GM23248 (cell line): ENCODE measurements around the gene SELENOO. TPM values are rescaled to one million over a fixed set of nuclear protein-coding genes. Genes with fewer than 3 reads are reported as not detected.

Experiments
- DNase-seq: peaks from one replicate; pipeline ENCODE4 v3.0.0-alpha.2; 2015
- H2AFZ ChIP-seq: fragments of 200-600 bp; sonication (generic); 2 replicates; pipeline ENCODE4 v1.6.1; 2016; ENCODE audit warnings: antibody characterized with exemption
- H3F3A ChIP-seq: fragments of 200-600 bp; sonication (generic); 2 replicates; pipeline ENCODE4 v1.6.1; 2016; ENCODE audit warnings: mild to moderate bottlenecking, antibody characterized with exemption, mixed run types; ENCODE audit not compliant: insufficient read depth
- H3K27ac ChIP-seq: fragments of 200-600 bp; sonication (generic); 2 replicates; pipeline ENCODE4 v1.5.1; 2016; ENCODE audit warnings: mild to moderate bottlenecking
- H3K27me3 ChIP-seq: fragments of 200-600 bp; sonication (generic); replicated peaks from 2 replicates; pipeline ENCODE4 v1.6.1; 2016; ENCODE audit warnings: mild to moderate bottlenecking; ENCODE audit not compliant: insufficient read depth
- H3K36me3 ChIP-seq: fragments of 200-600 bp; sonication (generic); 2 replicates; pipeline ENCODE4 v1.6.1; 2016; ENCODE audit warnings: low read depth, mild to moderate bottlenecking
- H3K4me1 ChIP-seq: fragments of 200-600 bp; sonication (generic); 2 replicates; pipeline ENCODE4 v1.6.1; 2016; ENCODE audit warnings: mild to moderate bottlenecking; ENCODE audit not compliant: insufficient read depth
- H3K4me2 ChIP-seq: fragments of 200-600 bp; sonication (generic); one replicate; pipeline ENCODE4 v1.6.1; 2016; ENCODE audit warnings: mild to moderate bottlenecking; ENCODE audit not compliant: unreplicated experiment
- H3K4me3 ChIP-seq: fragments of 200-600 bp; sonication (generic); 2 replicates; pipeline ENCODE4 v1.5.1; 2016; ENCODE audit warnings: mild to moderate bottlenecking
- H3K79me2 ChIP-seq: fragments of 200-600 bp; sonication (generic); 2 replicates; pipeline ENCODE4 v1.6.1; 2016; ENCODE audit warnings: mild to moderate bottlenecking; ENCODE audit not compliant: insufficient read depth
- H3K9ac ChIP-seq: fragments of 200-600 bp; sonication (generic); 2 replicates; pipeline ENCODE4 v1.6.1; 2016; ENCODE audit warnings: mild to moderate bottlenecking
- H3K9me2 ChIP-seq: fragments of 200-600 bp; sonication (generic); 2 replicates; pipeline ENCODE4 v1.6.1; 2016; ENCODE audit warnings: mixed run types, mild to moderate bottlenecking, moderate library complexity; ENCODE audit not compliant: insufficient read depth
- H3K9me3 ChIP-seq: fragments of 200-600 bp; sonication (generic); one replicate; pipeline ENCODE4 v1.6.1; 2017; ENCODE audit warnings: low read depth
- H4K20me1 ChIP-seq: fragments of 200-600 bp; sonication (generic); 2 replicates; pipeline ENCODE4 v1.6.0; 2016; ENCODE audit not compliant: insufficient read depth
- EZH2 ChIP-seq: fragments of 200-600 bp; sonication (generic); IDR thresholded peaks from 2 replicates; pipeline ENCODE4 v1.6.1; 2018; ENCODE audit warnings: antibody characterized with exemption, mild to moderate bottlenecking; ENCODE audit not compliant: insufficient read depth, poor library complexity, severe bottlenecking
- EZH2phosphoT487 ChIP-seq: fragments of 200-600 bp; sonication (generic); IDR thresholded peaks from 2 replicates; pipeline ENCODE4 v1.6.1; 2018; ENCODE audit warnings: antibody characterized with exemption, moderate library complexity, mild to moderate bottlenecking, low read depth; ENCODE audit not compliant: insufficient read depth
- WGBS, 2 experiments: methylation state at CpG; one replicate each; pipeline ENCODE4 v1.1.6; 2015 to 2017; ENCODE audit warnings: low lambda C conversion rate in 2 of 2, low coverage in 1 of 2; ENCODE audit errors: missing lambda C conversion rate in 2 of 2; 5-methylcytosine and 5-hydroxymethylcytosine counted together
- in situ Hi-C: fragments of 300-500 bp; cut with MboI; formaldehyde crosslinking; loops from 2 replicates; pipeline ENCODE4 v1.15.0; 2020
- polyA plus RNA-seq: library from polyadenylated mRNA; unstranded; fragments of >200 nt; fragmentation: Nextera tagmentation; extraction: Ambion mirVana; gene quantifications from 2 replicates; pipeline ENCODE4 v1.2.1, GENCODE V29; 2016
- total RNA-seq: library from RNA; depleted of rRNA; stranded (reverse); fragments of >200 nt; shearing (Covaris generic); gene quantifications from 2 replicates; pipeline ENCODE4 v1.2.3, GENCODE V29; 2014

Gene SELENOO
- total and polyA plus RNA-seq, 2 experiments from 2014 or later: 5.0 to 24.3 TPM

DNA sequence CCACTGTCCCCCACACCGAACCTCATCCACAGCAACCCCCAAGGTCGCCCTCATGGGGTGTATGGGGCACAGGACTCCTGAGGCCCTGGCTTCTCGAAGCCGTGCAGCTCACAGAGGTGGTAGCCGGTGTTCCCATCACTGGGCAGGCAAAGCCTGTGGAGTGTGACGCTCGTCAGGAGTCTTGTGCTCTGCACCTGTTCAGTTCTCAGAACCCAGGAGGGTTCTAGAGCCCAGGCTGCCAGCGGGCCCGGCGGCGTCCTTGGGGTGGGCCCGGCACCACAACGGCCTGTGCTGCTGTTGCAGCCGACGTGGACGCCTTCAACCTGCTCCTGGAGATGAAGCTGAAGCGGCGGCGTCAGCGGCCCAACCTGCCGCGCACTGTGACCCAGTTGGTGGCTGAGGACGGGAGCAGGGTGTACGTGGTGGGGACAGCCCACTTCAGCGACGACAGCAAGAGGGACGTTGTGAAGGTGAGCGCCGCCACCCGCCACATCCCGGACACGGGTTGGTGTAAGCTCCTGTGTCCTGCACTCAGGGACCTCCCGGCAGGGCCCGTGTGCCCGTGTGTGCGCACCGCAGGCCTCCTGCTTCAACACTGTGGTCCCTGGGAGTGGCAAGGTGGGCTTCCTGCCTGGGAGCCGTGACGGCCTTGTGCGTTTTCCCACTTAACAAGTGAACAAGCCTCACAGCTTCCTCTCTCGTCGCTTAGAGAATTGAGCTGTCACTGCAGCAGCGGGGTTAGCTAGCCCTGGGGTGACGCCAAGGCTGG lies 6.6 kb upstream of the SELENOO start:
- 94 to 95% methylated on average over 43 to 44 of the region's 44 CpGs for WGBS, 2 experiments
- no peak overlapping the region for H3K4me3 ChIP-seq
- no peaks in the 10 kb centered on the region for H4K20me1 ChIP-seq
- peaks cover 39% of the 10 kb centered on the region for H3K79me2 ChIP-seq
- in situ Hi-C loops: no loop called here
- no peaks in the 10 kb centered on the region for H3K9me3 ChIP-seq
- no peaks in the 10 kb centered on the region for H3K27me3 ChIP-seq
- no peak overlapping the region for H3K27ac ChIP-seq
- no peaks in the 10 kb centered on the region for H3K9me2 ChIP-seq
- no peak overlapping the region for H3K9ac ChIP-seq
- TF ChIP-seq EZH2phosphoT487 (no peak), EZH2 (no peak)
- DNase-seq: no peak
- H3K4me2 ChIP-seq: no peak overlapping the region
- no peaks in the 10 kb centered on the region for H3K36me3 ChIP-seq
- H2AFZ ChIP-seq: no peak overlapping the region
- no peaks in the 10 kb centered on the region for H3K4me1 ChIP-seq
- no peaks in the 10 kb centered on the region; the same call in 1 of the 2 replicates for H3F3A ChIP-seq

DNA sequence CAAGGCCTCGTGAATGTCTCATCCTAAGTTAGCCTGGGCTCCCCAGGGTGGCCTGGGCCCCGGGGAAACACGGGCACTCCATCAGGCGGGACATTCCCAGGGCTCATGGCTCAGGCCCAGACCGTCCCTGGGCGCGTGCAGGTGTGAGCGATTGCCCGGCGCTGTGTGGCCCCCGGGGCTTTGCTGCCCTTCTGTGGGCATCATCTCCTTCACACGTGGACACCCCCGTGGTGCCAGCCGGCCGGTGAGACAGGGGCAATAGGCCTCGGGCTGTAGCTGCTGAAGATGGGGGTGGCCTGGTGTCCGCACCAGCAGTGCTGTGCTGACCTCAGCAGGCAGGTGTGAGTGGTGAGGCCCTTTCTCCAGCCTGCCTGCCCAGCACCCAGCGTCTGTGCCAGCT lies 4.6 kb upstream of the SELENOO start:
- WGBS, 2 experiments: 86% methylated on average over 14 to 17 of the region's 18 CpGs

DNA sequence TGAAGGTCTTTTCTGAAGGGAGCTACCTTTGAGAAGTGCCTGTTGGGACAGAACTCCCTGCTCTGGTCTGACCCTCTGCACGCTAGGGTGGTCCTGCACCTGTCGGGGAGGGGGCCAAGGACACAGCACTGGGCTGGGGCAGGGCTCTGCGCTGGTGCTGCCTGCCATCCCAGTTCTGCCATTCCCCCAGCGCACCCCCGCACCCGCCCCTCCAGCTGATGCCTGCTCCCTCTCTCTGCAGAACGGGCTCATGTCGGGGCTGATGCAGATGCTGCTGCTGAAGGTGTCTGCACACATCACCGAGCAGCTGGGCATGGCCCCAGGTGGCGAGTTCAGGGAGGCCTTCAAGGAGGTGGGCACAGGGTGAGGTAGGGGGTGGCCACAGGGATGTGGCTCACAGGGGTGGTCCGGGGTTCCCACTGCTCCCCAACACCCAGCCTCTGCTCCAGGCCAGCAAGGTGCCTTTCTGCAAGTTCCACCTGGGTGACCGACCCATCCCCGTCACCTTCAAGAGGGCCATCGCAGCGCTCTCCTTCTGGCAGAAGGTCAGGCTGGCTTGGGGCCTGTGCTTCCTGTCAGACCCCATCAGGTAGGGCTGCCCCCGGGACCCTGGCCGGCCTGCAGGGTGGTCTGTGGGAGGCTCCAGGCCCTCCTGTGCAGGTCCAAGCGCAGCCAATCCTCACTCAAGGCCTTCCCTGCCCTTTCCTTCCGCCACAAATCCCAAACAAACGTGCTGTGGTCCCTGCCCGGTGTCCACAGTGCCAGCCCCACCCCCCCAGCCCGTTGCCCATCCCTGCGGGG lies 3.6 kb upstream of the SELENOO start:
- Histone ChIP-seq H3K27me3 (no peaks in the 10 kb centered on the region), H2AFZ (no peak overlapping the region), H3K4me1 (peaks cover 2% of the 10 kb centered on the region), H3K36me3 (no peaks in the 10 kb centered on the region), H3K79me2 (peaks cover 19% of the 10 kb centered on the region), H3K4me3 (no peak overlapping the region), H3K9me2 (no peaks in the 10 kb centered on the region), H3K9me3 (no peaks in the 10 kb centered on the region), H3K4me2 (no peak overlapping the region), H3K27ac (no peak overlapping the region), H4K20me1 (no peaks in the 10 kb centered on the region), H3K9ac (no peak overlapping the region), H3F3A (no peaks in the 10 kb centered on the region; the same call in 1 of the 2 replicates)
- no peak for DNase-seq
- WGBS, 2 experiments: 91 to 92% methylated on average over 17 to 23 of the region's 23 CpGs
- in situ Hi-C loops: no loop called here
- no peak for TF ChIP-seq EZH2
- no peak for TF ChIP-seq EZH2phosphoT487

More for the DNA sequence above, 4.6 kb upstream of the SELENOO start:
- Histone ChIP-seq H3K9ac (no peak overlapping the region), H3K4me3 (no peak overlapping the region), H4K20me1 (no peaks in the 10 kb centered on the region), H3K27ac (no peak overlapping the region), H3F3A (no peaks in the 10 kb centered on the region; the same call in 1 of the 2 replicates), H3K36me3 (no peaks in the 10 kb centered on the region), H3K4me1 (no peaks in the 10 kb centered on the region), H3K79me2 (peaks cover 19% of the 10 kb centered on the region), H3K4me2 (no peak overlapping the region), H3K9me2 (no peaks in the 10 kb centered on the region), H3K27me3 (no peaks in the 10 kb centered on the region), H2AFZ (no peak overlapping the region), H3K9me3 (no peaks in the 10 kb centered on the region)
- no peak for TF ChIP-seq EZH2
- TF ChIP-seq EZH2phosphoT487: no peak
- in situ Hi-C loops: no loop called here
- DNase-seq: no peak

DNA sequence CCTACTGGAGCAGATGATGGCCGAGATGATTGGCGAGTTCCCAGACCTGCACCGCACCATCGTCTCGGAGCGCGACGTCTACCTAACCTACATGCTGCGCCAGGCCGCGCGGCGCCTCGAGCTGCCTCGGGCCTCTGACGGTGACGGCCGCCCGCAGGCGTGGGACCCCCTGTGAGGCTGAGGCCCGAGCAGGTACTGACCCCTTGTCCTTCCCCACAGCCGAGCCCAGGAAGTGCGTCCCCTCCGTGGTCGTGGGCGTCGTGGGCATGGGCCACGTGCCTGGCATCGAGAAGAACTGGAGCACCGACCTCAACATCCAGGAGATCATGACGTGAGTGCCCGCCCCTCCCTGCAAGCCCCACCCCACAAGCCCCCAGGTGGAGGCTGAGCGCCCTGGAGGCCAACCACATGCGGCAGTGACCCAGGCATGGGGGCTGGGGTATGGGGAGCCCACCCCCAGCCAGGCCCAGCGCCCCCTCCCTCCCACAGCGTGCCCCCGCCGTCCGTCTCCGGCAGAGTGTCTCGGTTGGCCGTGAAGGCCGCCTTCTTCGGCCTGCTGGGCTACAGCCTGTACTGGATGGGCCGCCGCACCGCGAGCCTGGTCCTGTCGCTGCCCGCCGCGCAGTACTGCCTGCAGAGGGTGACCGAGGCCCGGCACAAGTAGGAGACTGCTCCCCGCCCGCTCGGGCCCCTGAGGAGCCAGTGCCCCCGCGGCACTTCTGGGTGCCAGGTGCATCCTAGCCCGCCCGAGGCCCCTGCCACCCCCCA lies 2.8 kb upstream of the SELENOO start:
- H3K9me3 ChIP-seq: no peaks in the 10 kb centered on the region
- no peak overlapping the region for H2AFZ ChIP-seq
- H3K9ac ChIP-seq: no peak overlapping the region
- no peaks in the 10 kb centered on the region for H4K20me1 ChIP-seq
- DNase-seq: no peak
- H3K4me3 ChIP-seq: no peak overlapping the region
- 93 to 97% methylated on average over 39 to 60 of the region's 61 CpGs for WGBS, 2 experiments
- H3K27ac ChIP-seq: no peak overlapping the region
- in situ Hi-C loops: no loop called here
- H3K79me2 ChIP-seq: peaks cover 19% of the 10 kb centered on the region
- TF ChIP-seq EZH2 (no peak), EZH2phosphoT487 (no peak)
- no peak overlapping the region for H3K4me2 ChIP-seq
- H3F3A ChIP-seq: no peaks in the 10 kb centered on the region; the same call in 1 of the 2 replicates
- no peaks in the 10 kb centered on the region for H3K9me2 ChIP-seq
- no peaks in the 10 kb centered on the region for H3K27me3 ChIP-seq
- no peaks in the 10 kb centered on the region; the same call in 1 of the 2 replicates for H3K36me3 ChIP-seq
- H3K4me1 ChIP-seq: peaks cover 8% of the 10 kb centered on the region
